COR-L47 (cell line): ENCODE results near the gene ZNF277.

Experiments
- DNase-seq: peaks from one replicate; lab custom pipeline; 2025; lab: John Stamatoyannopoulos, UW

ZNF277 gene

GRCh38 chr7:112357136-112357535 lies 150.6 kb downstream of the ZNF277 start:
- no peak for DNase-seq

- DNase-seq, result no peak
Measured at GRCh38 chr7:112358513-112358912, 152.0 kb downstream of the ZNF277 start.

GRCh38 chr7:112359086-112359485 lies 152.6 kb downstream of the ZNF277 start:
- DNase-seq, result no peak

- DNase-seq, result no peak
Measured at GRCh38 chr7:112360681-112361080, 154.2 kb downstream of the ZNF277 start.

GRCh38 chr7:112361154-112361553 lies 154.7 kb downstream of the ZNF277 start:
- no peak for DNase-seq

GRCh38 chr7:112362053-112362650 lies 155.7 kb downstream of the ZNF277 start:
- no peak for DNase-seq

GRCh38 chr7:112362731-112363131 lies 156.2 kb downstream of the ZNF277 start:
- DNase-seq, result no peak

GRCh38 chr7:112364388-112364787 lies 157.9 kb downstream of the ZNF277 start:
- DNase-seq, result no peak

- DNase-seq, result no peak
Measured at GRCh38 chr7:112365551-112365950, 159.1 kb downstream of the ZNF277 start.

GRCh38 chr7:112366886-112367285 lies 160.4 kb downstream of the ZNF277 start:
- DNase-seq, result peak; percentile 16

- DNase-seq, result peak; percentile 83
Measured at GRCh38 chr7:112370436-112370835, 163.9 kb downstream of the ZNF277 start.

GRCh38 chr7:112371701-112372100 lies 165.2 kb downstream of the ZNF277 start:
- no peak for DNase-seq

GRCh38 chr7:112372101-112372500 lies 165.6 kb downstream of the ZNF277 start:
- DNase-seq, result no peak

GRCh38 chr7:112377593-112377992 lies 171.1 kb downstream of the ZNF277 start:
- no peak for DNase-seq

- no peak for DNase-seq
Measured at GRCh38 chr7:112381311-112382091, 175.0 kb downstream of the ZNF277 start.

GRCh38 chr7:112383671-112384417 lies 177.3 kb downstream of the ZNF277 start:
- DNase-seq, result peak; percentile 5

GRCh38 chr7:112385516-112385915 lies 179.0 kb downstream of the ZNF277 start:
- DNase-seq, result no peak

GRCh38 chr7:112386619-112387018 lies 180.1 kb downstream of the ZNF277 start:
- no peak for DNase-seq

- no peak for DNase-seq
Measured at GRCh38 chr7:112390167-112390566, 183.7 kb downstream of the ZNF277 start.

- peak; percentile 51 for DNase-seq
Measured at GRCh38 chr7:112391079-112391821, 184.8 kb downstream of the ZNF277 start.

- peak; percentile 82 for DNase-seq
Measured at GRCh38 chr7:112391841-112392286, 185.4 kb downstream of the ZNF277 start.
